Lower leg skin (tissue), 4 donors: ENCODE data around the gene ANKRD31. TPM values are rescaled to one million over a fixed set of nuclear protein-coding genes. Genes with fewer than 3 reads are reported as not detected.
"Not testable (repeated sequence)": the region's sequence is repeated elsewhere in the genome, so short reads cannot be mapped to it uniquely, and the experiment has no call there.

Experiments used
- DNase-seq, 2 donors: peaks; one replicate each; pipeline ENCODE4 v3.0.0-alpha.2; 2019; ENCODE audit warnings: low spot score in 2 of 2
- H3K4me3 ChIP-seq: fragments of 200-600 bp; sonication (generic); 2 replicates; pipeline ENCODE4 v1.5.1; 2017; ENCODE audit warnings: mild to moderate bottlenecking, low read depth; ENCODE audit not compliant: poor library complexity, severe bottlenecking
- CTCF ChIP-seq, 3 donors: fragments of 450-650 bp; IDR thresholded peaks; one replicate each; pipeline ENCODE4 v1.5.1; 2016; ENCODE audit warnings: antibody characterized with exemption in 3 of 3, mild to moderate bottlenecking in 3 of 3, moderate library complexity in 2 of 3
- POLR2A ChIP-seq, 2 donors: fragments of 450-650 bp; IDR thresholded peaks; one replicate each; pipeline ENCODE4 v1.6.1; 2016 to 2017; ENCODE audit warnings: antibody characterized with exemption in 2 of 2, mild to moderate bottlenecking in 1 of 2, moderate library complexity in 1 of 2
- WGBS, 2 donors: methylation state at CpG; one replicate each; pipeline ENCODE4 v1.1.5; 2018; 5-methylcytosine and 5-hydroxymethylcytosine counted together
- intact Hi-C: fragments of 100-400 bp; cut with DNase I; formaldehyde crosslinking; loops from one replicate; pipeline ENCODE4 v1.15.0; 2023; ENCODE audit warnings: low total_unique reads
- total RNA-seq, 4 donors: library from RNA; depleted of rRNA; stranded (reverse); fragments of >200 nt; gene quantifications; one replicate each; pipeline ENCODE4 v1.1.0, GENCODE V29; 2016

ANKRD31 gene
- total RNA-seq, 4 donors from 2014 or later: 0.13 to 0.20 (median 0.19) TPM; not detected in 1

- intact Hi-C loops: no loop called here
- 16 to 44% methylated on average over 2 to 3 of the region's 3 CpGs for WGBS, 2 donors
- TF ChIP-seq POLR2A (IDR thresholded peaks at IDR 0.05) (no peak), CTCF (IDR thresholded peaks at IDR 0.05) (no peak)
- no peak for DNase-seq
- H3K4me3 ChIP-seq: no peak overlapping the region
Measured at GRCh38 chr5:75091597-75091996, 145.1 kb downstream of the ANKRD31 start.

GRCh38 chr5:75089662-75090061 is 147.0 kb downstream of the ANKRD31 start:
- DNase-seq: no peak
- 79 to 83% methylated on average over 1 of the region's 1 CpG for WGBS, 2 donors
- intact Hi-C loops: no loop called here
- no peak for TF ChIP-seq CTCF (IDR thresholded peaks at IDR 0.05)
- no peak for TF ChIP-seq POLR2A (IDR thresholded peaks at IDR 0.05)
- no peak overlapping the region for H3K4me3 ChIP-seq

- 73 to 89% methylated on average over 1 of the region's 1 CpG for WGBS, 2 donors
- intact Hi-C loops: no loop called here
- no peak for DNase-seq
- no peak for TF ChIP-seq POLR2A (IDR thresholded peaks at IDR 0.05)
- no peak for TF ChIP-seq CTCF (IDR thresholded peaks at IDR 0.05)
- H3K4me3 ChIP-seq: no peak overlapping the region
Measured at GRCh38 chr5:75089137-75089536, 147.5 kb downstream of the ANKRD31 start.

GRCh38 chr5:75088648-75089047 is 148.0 kb downstream of the ANKRD31 start:
- intact Hi-C loops: no loop called here
- DNase-seq: no peak
- 86 to 90% methylated on average over 3 of the region's 3 CpGs for WGBS, 2 donors
- no peak overlapping the region for H3K4me3 ChIP-seq
- TF ChIP-seq POLR2A (IDR thresholded peaks at IDR 0.05) (no peak), CTCF (IDR thresholded peaks at IDR 0.05) (no peak)

GRCh38 chr5:75081510-75081909 is 155.2 kb downstream of the ANKRD31 start:
- 79 to 87% methylated on average over 2 of the region's 2 CpGs for WGBS, 2 donors
- intact Hi-C loops: no loop called here
- TF ChIP-seq CTCF (IDR thresholded peaks at IDR 0.05) (no peak), POLR2A (IDR thresholded peaks at IDR 0.05) (no peak)
- no peak overlapping the region for H3K4me3 ChIP-seq
- DNase-seq: no peak

GRCh38 chr5:75079346-75079745 is 157.3 kb downstream of the ANKRD31 start:
- WGBS, 2 donors: 86 to 93% methylated on average over 3 of the region's 3 CpGs
- DNase-seq, H3K4me3 ChIP-seq, intact Hi-C loops: not testable (repeated sequence)
